ENCODE data around the gene SCUBE3. TPM values are rescaled to one million over a fixed set of nuclear protein-coding genes. Genes with fewer than 3 reads are reported as not detected.

Gene SCUBE3
- total and polyA plus RNA-seq, 9 of the 15 experiments (the other 6 are each of a cell fraction or from before 2014, with no cell fraction given), result 0.01 to 0.11 TPM; not detected in 7

GRCh38 chr6:35229304-35229703 is 15.5 kb downstream of the SCUBE3 start:
- in situ Hi-C loops (cut with MboI), result no loop called here
- ATAC-seq, result no peak
- Histone ChIP-seq H3K4me1 (replicated peaks in 1 of 2; ENCODE audit: control insufficient read depth in 2 of 2, insufficient read depth in 2 of 2, low read length in 2 of 2) (no peaks in the 10 kb centered on the region), H3K4me3 (no peak overlapping the region), H3K79me2 (ENCODE audit: control insufficient read depth, insufficient read depth, low read length) (no peaks in the 10 kb centered on the region), H3K4me2 (ENCODE audit: insufficient read depth, low read length) (no peak overlapping the region), H3K9me3 (replicated peaks; ENCODE audit: control insufficient read depth, insufficient read depth, low read depth, low read length) (no peaks in the 10 kb centered on the region), H3K27ac (ENCODE audit: extremely low read depth, low read depth, low read length) (no peak overlapping the region), H4K20me1 (replicated peaks; ENCODE audit: control insufficient read depth, insufficient read depth, low read length) (no peaks in the 10 kb centered on the region; the same call in 1 of the 2 replicates), H3K36me3 (ENCODE audit: control insufficient read depth, insufficient read depth, low read length) (no peaks in the 10 kb centered on the region), H3K27me3 (ENCODE audit: control insufficient read depth in 2 of 2, insufficient read depth in 2 of 2, low read length in 2 of 2) (peaks cover 3 to 4% of the 10 kb centered on the region in 2 experiments; a peak in 3 of 5 replicates), H3K9me1 (ENCODE audit: control insufficient read depth, insufficient read depth, low read length) (no peaks in the 10 kb centered on the region), H2AFZ (ENCODE audit: low read depth, low read length) (no peak overlapping the region), H3K9ac (ENCODE audit: insufficient read depth in 1 of 2, low read depth in 2 of 2, low read length in 2 of 2) (no peak overlapping the region)
- no peak for DNase-seq (ENCODE audit: extremely low read depth in 1 of 4, low spot score in 3 of 4)
- ChIA-PET POLR2A (interaction anchor here (0.6 to 4.3 kb wide), 8 partner anchors 9 to 540 kb away, joined by 3 to 26 read pairs (median 4); no protein-coding TSS in a partner anchor), CTCF (ENCODE audit: low intra/inter-chr PET ratio) (no interaction called here)
- intact Hi-C loops (cut with micrococcal nuclease), result no loop called here
- no peak for FAIRE-seq
- no TSS peak for BruUV-seq (replicated peaks)
- WGBS (ENCODE audit: insufficient coverage, low coverage, missing lambda C conversion rate), result 15% methylated on average over 5 of the region's 5 CpGs
- TF ChIP-seq EZH2 (IDR thresholded peaks at IDR 0.05; ENCODE audit: borderline replicate concordance, low read depth, low read length) (no peak), HEY1 (CRISPR knock-in tag; IDR thresholded peaks at IDR 0.05; ENCODE audit: borderline replicate concordance) (no peak), SIX5 (IDR thresholded peaks at IDR 0.05; ENCODE audit: borderline replicate concordance in 1 of 2, insufficient read depth in 1 of 2, low read depth in 1 of 2, low read length in 2 of 2) (no peak), FOXP4 (CRISPR knock-in tag; IDR thresholded peaks at IDR 0.05; ENCODE audit: borderline replicate concordance) (no peak), ZBTB40 (IDR thresholded peaks at IDR 0.05) (no peak), ZBTB40 (CRISPR knock-in tag; IDR thresholded peaks at IDR 0.05) (no peak), ZC3H8 (IDR thresholded peaks at IDR 0.05) (no peak), POLR3A (IDR thresholded peaks at IDR 0.05; ENCODE audit: borderline replicate concordance, extremely low read depth, insufficient read depth, insufficient read length) (no peak), ZNF311 (CRISPR knock-in tag; IDR thresholded peaks at IDR 0.05) (no peak), GTF2B (IDR thresholded peaks at IDR 0.05; ENCODE audit: extremely low read depth, insufficient read length) (no peak), ZC3H4 (CRISPR knock-in tag; IDR thresholded peaks at IDR 0.05; ENCODE audit: borderline replicate concordance) (no peak)
